Stimulated activated naive CD8-positive, alpha-beta T cell treated with anti-CD3 and anti-CD28 coated beads, Interleukin-15, Interleukin-2, amounts not matched to agents 100 ng/mL and 50 ng/mL, for 24 hours (primary cell): ENCODE data around the gene BATF2.
A peak's percentile ranks its signal among the peaks of the same experiment; 100 is the strongest.
"Not testable (repeated sequence)": the region's sequence is repeated elsewhere in the genome, so short reads cannot be mapped to it uniquely, and the experiment has no call there.

Experiments used
- H3K27ac Mint-ChIP-seq: one replicate; pipeline ENCODE4 v1.8.0; 2021; ENCODE audit warnings: mild to moderate bottlenecking, mixed read lengths
- H3K27me3 Mint-ChIP-seq: one replicate; pipeline ENCODE4 v1.8.0; 2021; ENCODE audit warnings: mixed read lengths
- H3K36me3 Mint-ChIP-seq: one replicate; pipeline ENCODE4 v1.8.0; 2021; ENCODE audit warnings: low read depth, mixed read lengths
- H3K4me1 Mint-ChIP-seq: one replicate; pipeline ENCODE4 v1.8.0; 2021; ENCODE audit warnings: low read depth, mixed read lengths
- H3K4me3 Mint-ChIP-seq: one replicate; pipeline ENCODE4 v1.8.0; 2021; ENCODE audit warnings: mild to moderate bottlenecking, mixed read lengths
- H3K9me3 Mint-ChIP-seq: one replicate; pipeline ENCODE4 v1.8.0; 2021; ENCODE audit warnings: mixed read lengths

The BATF2 gene

GRCh38 chr11:64998141-64998540, 1.4 kb upstream of the BATF2 start:
- no peaks in the 10 kb centered on the region for H3K9me3 Mint-ChIP-seq
- H3K27me3 Mint-ChIP-seq, result no peaks in the 10 kb centered on the region
- H3K4me1 Mint-ChIP-seq, result peaks cover 21% of the 10 kb centered on the region
- H3K27ac Mint-ChIP-seq, result peak overlapping the region; percentile 14
- H3K36me3 Mint-ChIP-seq, result no peaks in the 10 kb centered on the region
- H3K4me3 Mint-ChIP-seq, result no peak overlapping the region

- H3K9me3 Mint-ChIP-seq, result no peaks in the 10 kb centered on the region
- no peak overlapping the region for H3K27ac Mint-ChIP-seq
- no peaks in the 10 kb centered on the region for H3K27me3 Mint-ChIP-seq
- no peaks in the 10 kb centered on the region for H3K36me3 Mint-ChIP-seq
- H3K4me3 Mint-ChIP-seq, result peak overlapping the region; percentile 66
- peaks cover 21% of the 10 kb centered on the region for H3K4me1 Mint-ChIP-seq
These were observed 453 bp downstream of the BATF2 start for GRCh38 chr11:64996327-64996709.

- Mint-ChIP-seq H3K27ac (no peak overlapping the region), H3K27me3 (no peaks in the 10 kb centered on the region), H3K36me3 (no peaks in the 10 kb centered on the region), H3K4me3 (no peak overlapping the region), H3K9me3 (no peaks in the 10 kb centered on the region), H3K4me1 (peaks cover 29% of the 10 kb centered on the region)
These were observed 2.5 kb downstream of the BATF2 start for GRCh38 chr11:64994318-64994717.

- Mint-ChIP-seq H3K4me3 (no peak overlapping the region), H3K4me1 (peaks cover 11% of the 10 kb centered on the region), H3K9me3 (no peaks in the 10 kb centered on the region), H3K36me3 (no peaks in the 10 kb centered on the region), H3K27me3 (no peaks in the 10 kb centered on the region), H3K27ac (no peak overlapping the region)
These were observed 6.4 kb downstream of the BATF2 start for GRCh38 chr11:64990222-64990923.

GRCh38 chr11:64989416-64989815, 7.4 kb downstream of the BATF2 start:
- Mint-ChIP-seq H3K4me1 (peaks cover 15% of the 10 kb centered on the region), H3K9me3 (no peaks in the 10 kb centered on the region), H3K36me3 (no peaks in the 10 kb centered on the region), H3K4me3 (no peak overlapping the region), H3K27me3 (peaks cover 4% of the 10 kb centered on the region), H3K27ac (no peak overlapping the region)

GRCh38 chr11:64987998-64988854, 8.5 kb downstream of the BATF2 start:
- Mint-ChIP-seq H3K9me3 (no peaks in the 10 kb centered on the region), H3K27me3 (peaks cover 4% of the 10 kb centered on the region), H3K27ac (no peak overlapping the region), H3K4me1 (peaks cover 15% of the 10 kb centered on the region), H3K36me3 (no peaks in the 10 kb centered on the region), H3K4me3 (no peak overlapping the region)

- H3K27ac Mint-ChIP-seq, H3K36me3 Mint-ChIP-seq, H3K27me3 Mint-ChIP-seq, H3K9me3 Mint-ChIP-seq, H3K4me1 Mint-ChIP-seq, H3K4me3 Mint-ChIP-seq: not testable (repeated sequence)
These were observed 13.4 kb downstream of the BATF2 start for GRCh38 chr11:64983339-64983738.

- H3K36me3 Mint-ChIP-seq, result no peaks in the 10 kb centered on the region
- no peak overlapping the region for H3K4me3 Mint-ChIP-seq
- no peak overlapping the region for H3K27ac Mint-ChIP-seq
- no peaks in the 10 kb centered on the region for H3K9me3 Mint-ChIP-seq
- H3K4me1 Mint-ChIP-seq, result peaks cover 10% of the 10 kb centered on the region
- H3K27me3 Mint-ChIP-seq, result peaks cover 4% of the 10 kb centered on the region
These were observed 20.1 kb downstream of the BATF2 start for GRCh38 chr11:64976651-64977050.

GRCh38 chr11:64974124-64974523, 22.6 kb downstream of the BATF2 start:
- Mint-ChIP-seq H3K27me3 (peaks cover 4% of the 10 kb centered on the region), H3K4me3 (no peak overlapping the region), H3K36me3 (peaks cover 4% of the 10 kb centered on the region), H3K4me1 (peaks cover 27% of the 10 kb centered on the region), H3K27ac (no peak overlapping the region), H3K9me3 (no peaks in the 10 kb centered on the region)

GRCh38 chr11:64971421-64972233, 25.1 kb downstream of the BATF2 start, which contains the start of gene MAJIN:
MAJIN (minus strand) TSS chr11:64972108; CDS start chr11:64959405, 12,703 bp downstream.
- Mint-ChIP-seq H3K27ac (peak within 1 kb of the TSS; percentile 86), H3K36me3 (peaks cover 4% of the 10 kb centered on the region), H3K27me3 (peaks cover 7% of the 10 kb centered on the region), H3K4me3 (peak within 1 kb of the TSS; percentile 61), H3K9me3 (no peaks in the 10 kb centered on the region), H3K4me1 (peaks cover 43% of the 10 kb centered on the region)

GRCh38 chr11:64970731-64971151, 26.0 kb downstream of the BATF2 start:
- Mint-ChIP-seq H3K4me1 (peaks cover 43% of the 10 kb centered on the region), H3K27ac (peak overlapping the region; percentile 86), H3K36me3 (peaks cover 4% of the 10 kb centered on the region), H3K9me3 (no peaks in the 10 kb centered on the region), H3K4me3 (peak overlapping the region; percentile 61), H3K27me3 (peaks cover 7% of the 10 kb centered on the region)

- peaks cover 43% of the 10 kb centered on the region for H3K4me1 Mint-ChIP-seq
These were observed 27.6 kb downstream of the BATF2 start for GRCh38 chr11:64969209-64969608.

GRCh38 chr11:64967375-64967774, 29.4 kb downstream of the BATF2 start:
- peak overlapping the region; percentile 64 for H3K27ac Mint-ChIP-seq
- H3K36me3 Mint-ChIP-seq, result peaks cover 4% of the 10 kb centered on the region
- peaks cover 42% of the 10 kb centered on the region for H3K4me1 Mint-ChIP-seq
- peaks cover 10% of the 10 kb centered on the region for H3K27me3 Mint-ChIP-seq
- no peak overlapping the region for H3K4me3 Mint-ChIP-seq
- H3K9me3 Mint-ChIP-seq, result no peaks in the 10 kb centered on the region

More at GRCh38 chr11:64969209-64969608, 27.6 kb downstream of the BATF2 start:
- Mint-ChIP-seq H3K27me3 (peaks cover 9% of the 10 kb centered on the region), H3K9me3 (no peaks in the 10 kb centered on the region), H3K27ac (peak overlapping the region; percentile 64), H3K4me3 (no peak overlapping the region), H3K36me3 (peaks cover 4% of the 10 kb centered on the region)

- Mint-ChIP-seq H3K27ac (no peak overlapping the region), H3K27me3 (peaks cover 9% of the 10 kb centered on the region), H3K9me3 (no peaks in the 10 kb centered on the region), H3K4me1 (peaks cover 18% of the 10 kb centered on the region), H3K4me3 (no peak overlapping the region), H3K36me3 (no peaks in the 10 kb centered on the region)
These were observed 33.6 kb downstream of the BATF2 start for GRCh38 chr11:64963072-64963631.
